C4-2B (cell line): ENCODE measurements around the gene NAAA.
"Not testable (repeated sequence)": the region's sequence is repeated elsewhere in the genome, so short reads cannot be mapped to it uniquely, and the experiment has no call there.

ENCODE experiments used
- CTCF ChIP-seq: fragments of 450-650 bp; conservative IDR thresholded peaks from 2 replicates; pipeline ENCODE4 v1.5.1; 2017; ENCODE audit warnings: mild to moderate bottlenecking
- ZFX ChIP-seq: fragments of 450-650 bp; IDR thresholded peaks from 2 replicates; pipeline ENCODE4 v1.6.1; 2017

GRCh38 chr4:75954811-75955210 lies 14.0 kb upstream of the NAAA start:
- TF ChIP-seq CTCF, ZFX: not testable (repeated sequence)
